ENCODE data around the gene UQCRC1.
"Not testable (repeated sequence)": the region's sequence is repeated elsewhere in the genome, so short reads cannot be mapped to it uniquely, and the experiment has no call there.

The UQCRC1 gene

DNA sequence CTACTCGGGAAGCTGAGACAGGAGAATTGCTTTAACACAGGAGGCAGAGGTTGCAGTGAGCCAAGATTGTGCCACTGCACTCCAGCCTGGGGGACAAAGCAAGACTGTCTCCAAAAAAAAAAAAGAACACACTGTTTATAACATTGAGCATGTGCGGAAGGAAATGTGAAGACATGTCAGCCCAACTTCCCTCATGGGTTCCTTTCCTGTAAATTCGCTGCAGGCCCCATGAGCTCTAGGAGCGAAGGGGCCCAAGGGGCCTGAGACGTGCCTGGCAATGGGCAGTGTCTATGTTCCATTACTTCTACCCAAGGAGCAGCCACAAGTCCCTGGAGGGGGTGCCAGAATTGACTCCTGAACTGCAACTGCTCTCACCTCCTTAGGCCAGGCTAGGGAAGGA, 56.1 kb downstream of the UQCRC1 start:
- Histone ChIP-seq H3K36me3 (replicated peaks; ENCODE audit: insufficient read depth, low read length) (no peaks in the 10 kb centered on the region), H3F3A (ENCODE audit: insufficient read depth, low read length) (peaks cover 9% of the 10 kb centered on the region), H3K27ac (ENCODE audit: low read length) (no peak overlapping the region), H3K4me1 (ENCODE audit: low read length) (peaks cover 4% of the 10 kb centered on the region), H3K9me2 (replicated peaks; ENCODE audit: insufficient read depth, low read length) (no peaks in the 10 kb centered on the region), H3K9me3 (replicated peaks; ENCODE audit: insufficient read depth, low read length) (no peaks in the 10 kb centered on the region), H3K79me2 (ENCODE audit: low read length) (no peaks in the 10 kb centered on the region), H3K4me3 (ENCODE audit: low read length) (no peak overlapping the region), H3K4me2 (ENCODE audit: low read depth, low read length) (no peak overlapping the region), H2AFZ (ENCODE audit: low read length) (no peak overlapping the region), H3K27me3 (replicated peaks; ENCODE audit: insufficient read depth, low read length) (no peaks in the 10 kb centered on the region), H3K9ac (ENCODE audit: low read length) (no peak overlapping the region), H4K20me1 (ENCODE audit: insufficient read depth, low read length) (no peaks in the 10 kb centered on the region)
- DNase-seq, result no peak
- TF ChIP-seq EZH2 (optimal IDR thresholded peaks at IDR 0.05; ENCODE audit: low read depth, low read length) (no peak), EZH2phosphoT487 (IDR thresholded peaks at IDR 0.05; ENCODE audit: low read length) (no peak)
- TF ChIP-seq, protein P1, sequence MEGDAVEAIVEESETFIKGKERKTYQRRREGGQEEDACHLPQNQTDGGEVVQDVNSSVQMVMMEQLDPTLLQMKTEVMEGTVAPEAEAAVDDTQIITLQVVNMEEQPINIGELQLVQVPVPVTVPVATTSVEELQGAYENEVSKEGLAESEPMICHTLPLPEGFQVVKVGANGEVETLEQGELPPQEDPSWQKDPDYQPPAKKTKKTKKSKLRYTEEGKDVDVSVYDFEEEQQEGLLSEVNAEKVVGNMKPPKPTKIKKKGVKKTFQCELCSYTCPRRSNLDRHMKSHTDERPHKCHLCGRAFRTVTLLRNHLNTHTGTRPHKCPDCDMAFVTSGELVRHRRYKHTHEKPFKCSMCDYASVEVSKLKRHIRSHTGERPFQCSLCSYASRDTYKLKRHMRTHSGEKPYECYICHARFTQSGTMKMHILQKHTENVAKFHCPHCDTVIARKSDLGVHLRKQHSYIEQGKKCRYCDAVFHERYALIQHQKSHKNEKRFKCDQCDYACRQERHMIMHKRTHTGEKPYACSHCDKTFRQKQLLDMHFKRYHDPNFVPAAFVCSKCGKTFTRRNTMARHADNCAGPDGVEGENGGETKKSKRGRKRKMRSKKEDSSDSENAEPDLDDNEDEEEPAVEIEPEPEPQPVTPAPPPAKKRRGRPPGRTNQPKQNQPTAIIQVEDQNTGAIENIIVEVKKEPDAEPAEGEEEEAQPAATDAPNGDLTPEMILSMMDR (IDR thresholded peaks at IDR 0.05; ENCODE audit: low read length), result no peak

DNA sequence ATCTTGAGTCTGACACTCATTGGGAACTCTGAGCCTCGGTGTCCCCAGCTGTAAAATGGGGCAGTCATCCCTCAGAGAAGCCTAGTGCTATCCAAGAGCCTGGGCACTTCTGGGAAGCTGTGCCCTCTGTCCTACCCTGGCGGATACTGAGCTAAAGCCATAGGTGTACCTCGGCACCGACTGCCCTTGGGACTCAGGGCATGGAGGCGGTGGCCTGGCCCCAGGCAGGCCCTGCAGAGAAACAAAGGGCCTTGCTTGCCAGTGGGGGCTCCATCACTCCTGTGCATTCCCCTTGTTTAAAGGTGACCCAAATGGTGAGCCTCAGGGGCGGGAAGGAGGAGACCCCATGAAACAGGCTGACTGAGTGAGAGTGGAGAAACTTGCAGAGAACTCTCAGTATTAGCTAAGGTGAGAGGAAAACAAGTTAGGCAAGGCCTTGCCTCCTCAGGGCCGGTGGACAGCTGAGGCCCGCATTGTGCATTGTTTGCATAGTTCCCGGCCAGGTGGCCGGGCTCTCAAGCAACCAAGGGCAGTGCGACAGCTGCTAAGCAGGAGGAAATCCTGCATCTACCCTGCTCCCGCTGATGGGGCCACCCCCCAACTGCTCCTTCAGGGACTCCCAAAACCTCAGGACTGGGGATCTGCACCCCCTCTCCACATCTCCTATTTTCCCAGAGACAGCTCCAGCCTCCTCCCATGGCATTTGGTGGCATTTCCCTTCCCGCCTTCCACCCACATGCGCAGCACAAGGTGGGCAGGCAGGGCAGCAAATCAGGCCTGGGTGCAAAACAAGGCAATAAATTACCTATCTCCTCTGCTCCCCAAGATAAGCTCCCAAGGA, 57.1 kb downstream of the UQCRC1 start:
- Histone ChIP-seq H3K9me2 (replicated peaks; ENCODE audit: insufficient read depth, low read length) (no peaks in the 10 kb centered on the region), H3K4me3 (ENCODE audit: low read length) (no peak overlapping the region), H4K20me1 (ENCODE audit: insufficient read depth, low read length) (no peaks in the 10 kb centered on the region), H3K4me1 (ENCODE audit: low read length) (peaks cover 4% of the 10 kb centered on the region), H3K27ac (ENCODE audit: low read length) (no peak overlapping the region), H3K9ac (ENCODE audit: low read length) (no peak overlapping the region), H3K4me2 (ENCODE audit: low read depth, low read length) (no peak overlapping the region), H3K27me3 (replicated peaks; ENCODE audit: insufficient read depth, low read length) (no peaks in the 10 kb centered on the region), H3K79me2 (ENCODE audit: low read length) (no peaks in the 10 kb centered on the region), H3K36me3 (replicated peaks; ENCODE audit: insufficient read depth, low read length) (no peaks in the 10 kb centered on the region), H3K9me3 (replicated peaks; ENCODE audit: insufficient read depth, low read length) (no peaks in the 10 kb centered on the region), H2AFZ (ENCODE audit: low read length) (no peak overlapping the region), H3F3A (ENCODE audit: insufficient read depth, low read length) (peaks cover 2% of the 10 kb centered on the region; the same call in 1 of the 2 replicates)
- TF ChIP-seq EZH2phosphoT487 (IDR thresholded peaks at IDR 0.05; ENCODE audit: low read length) (no peak), EZH2 (optimal IDR thresholded peaks at IDR 0.05; ENCODE audit: low read depth, low read length) (no peak)
- no peak for DNase-seq

DNA sequence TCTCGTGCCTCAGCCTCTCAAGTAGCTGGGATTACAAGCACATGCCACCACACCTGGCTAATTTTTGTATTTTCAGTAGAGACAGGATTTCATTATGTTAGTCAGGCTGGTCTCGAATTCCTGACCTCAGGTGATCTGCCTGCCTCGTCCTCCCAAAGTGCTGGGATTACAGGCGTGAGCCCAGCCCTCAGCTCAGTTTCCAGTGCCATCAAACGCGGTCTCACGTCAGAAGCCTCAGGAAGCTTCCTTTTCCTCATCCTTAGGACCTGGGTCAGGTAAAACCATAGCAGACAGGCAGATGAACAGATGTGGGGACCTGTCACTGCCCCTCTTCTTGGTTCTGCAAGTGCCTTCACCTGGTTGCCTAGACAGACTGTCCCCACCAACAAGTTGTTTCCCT, 57.8 kb downstream of the UQCRC1 start:
- H3K4me2 ChIP-seq (ENCODE audit: low read depth, low read length); H2AFZ ChIP-seq (ENCODE audit: low read length); H3K9me3 ChIP-seq (replicated peaks; ENCODE audit: insufficient read depth, low read length); H3K27ac ChIP-seq (ENCODE audit: low read length); H3K4me1 ChIP-seq (ENCODE audit: low read length); H3K79me2 ChIP-seq (ENCODE audit: low read length); H3F3A ChIP-seq (ENCODE audit: insufficient read depth, low read length); H4K20me1 ChIP-seq (ENCODE audit: insufficient read depth, low read length); H3K4me3 ChIP-seq (ENCODE audit: low read length); H3K9me2 ChIP-seq (replicated peaks; ENCODE audit: insufficient read depth, low read length); H3K27me3 ChIP-seq (replicated peaks; ENCODE audit: insufficient read depth, low read length); H3K9ac ChIP-seq (ENCODE audit: low read length); H3K36me3 ChIP-seq (replicated peaks; ENCODE audit: insufficient read depth, low read length); DNase-seq: not testable (repeated sequence)
